ENCODE results near the gene MANEAL.

- TF ChIP-seq MAZ (IDR thresholded peaks at IDR 0.05; ENCODE audit: borderline replicate concordance, low read depth, low read length) (no peak), CTCF (conservative IDR thresholded peaks at IDR 0.05; ENCODE audit: low read depth, low read length) (no peak), POLR2A (IDR thresholded peaks at IDR 0.05; ENCODE audit: low read depth, low read length) (no peak), MAFK (IDR thresholded peaks at IDR 0.05; ENCODE audit: low read depth, low read length) (no peak), USF2 (IDR thresholded peaks at IDR 0.05; ENCODE audit: low read depth, low read length) (no peak), RFX5 (IDR thresholded peaks at IDR 0.05; ENCODE audit: low read depth, low read length) (no peak), BHLHE40 (IDR thresholded peaks at IDR 0.05; ENCODE audit: low read depth, low read length) (no peak), RCOR1 (IDR thresholded peaks at IDR 0.05; ENCODE audit: insufficient replicate concordance, low read length) (no peak), SMC3 (IDR thresholded peaks at IDR 0.05; ENCODE audit: low read depth, low read length) (no peak), CEBPB (IDR thresholded peaks at IDR 0.05; ENCODE audit: low read depth, low read length) (no peak), MXI1 (IDR thresholded peaks at IDR 0.05; ENCODE audit: borderline replicate concordance, low read depth, low read length) (no peak), CHD1 (IDR thresholded peaks at IDR 0.05; ENCODE audit: low read depth, low read length) (no peak), NFE2L2 (IDR thresholded peaks at IDR 0.05; ENCODE audit: low read depth, low read length) (no peak), RAD21 (IDR thresholded peaks at IDR 0.05; ENCODE audit: low read length) (no peak)
Measured at GRCh38 chr1:37845786-37846185, 52.1 kb downstream of the MANEAL start.
